H1 (cell line): Measurements from ENCODE around the gene RANBP9. TPM values are rescaled to one million over a fixed set of nuclear protein-coding genes. Genes with fewer than 3 reads are reported as not detected.

Experiments
- CTCF ChIA-PET: fragments of 300-600 bp; sonication (Branson Sonifier 250); formaldehyde crosslinking; loops from one replicate; lab custom pipeline; 2021; ENCODE audit not compliant: partially characterized antibody; lab: Charles Lee
- POLR2A ChIA-PET: fragments of 300-600 bp; sonication (Branson Sonifier 250); formaldehyde crosslinking; loops from one replicate; lab custom pipeline; 2021; ENCODE audit warnings: inconsistent platforms; ENCODE audit not compliant: partially characterized antibody; lab: Charles Lee
- DNase-seq, 2 experiments: peaks; one replicate each; pipeline versions ENCODE4 v3.0.0 to v3.0.0-alpha.2; 2010 to 2022; ENCODE audit warnings: low spot score in 2 of 2, low read depth in 1 of 2, mixed read lengths in 1 of 2
- FAIRE-seq: peaks from 2 replicates; lab custom pipeline; 2011; peaks lifted over from hg19 to GRCh38; lab: Jason Lieb, UNC
- H2AFZ ChIP-seq: 2 replicates; pipeline ENCODE4 v1.8.1; 2012; ENCODE audit warnings: low read length, inconsistent platforms
- H2AK5ac ChIP-seq: 2 replicates; pipeline ENCODE4 v1.6.1; 2013; ENCODE audit warnings: low read depth, low read length
- H2BK120ac ChIP-seq: replicated peaks from 2 replicates; pipeline ENCODE3; 2013; ENCODE audit warnings: low read depth, low read length, inconsistent platforms
- H2BK12ac ChIP-seq: 2 replicates; pipeline ENCODE4 v1.6.1; 2013; ENCODE audit warnings: low read depth, low read length
- H2BK15ac ChIP-seq: 2 replicates; pipeline ENCODE4 v1.6.1; 2013; ENCODE audit warnings: low read length
- H2BK20ac ChIP-seq: 2 replicates; pipeline ENCODE4 v1.6.1; 2013; ENCODE audit warnings: low read length
- H2BK5ac ChIP-seq: 2 replicates; pipeline ENCODE4 v1.6.1; 2013; ENCODE audit warnings: low read depth, low read length
- H3K14ac ChIP-seq: 2 replicates; pipeline ENCODE4 v1.6.1; 2013; ENCODE audit warnings: inconsistent platforms; ENCODE audit not compliant: insufficient read length
- H3K18ac ChIP-seq: 2 replicates; pipeline ENCODE4 v1.6.1; 2013; ENCODE audit warnings: low read length; ENCODE audit errors: extremely low read depth
- H3K23ac ChIP-seq: 2 replicates; pipeline ENCODE4 v1.6.1; 2013; ENCODE audit warnings: inconsistent platforms; ENCODE audit not compliant: insufficient read length
- H3K23me2 ChIP-seq: 2 replicates; pipeline ENCODE4 v1.6.1; 2013; ENCODE audit warnings: low read depth, low read length
- H3K27ac ChIP-seq: 2 replicates; pipeline ENCODE4 v1.6.1; 2011; ENCODE audit warnings: low read depth, low read length, inconsistent platforms
- H3K27me3 ChIP-seq, 4 experiments: replicated peaks in 1 of 4; 1 replicate in 1 of 4; 2 replicates in 3 of 4; pipeline versions ENCODE4 v1.6.1 to v1.8.1; 2011 to 2013; ENCODE audit warnings: low read length in 3 of 4, mild to moderate bottlenecking in 3 of 4, inconsistent platforms in 2 of 4, mixed read lengths in 2 of 4, moderate library complexity in 1 of 4; ENCODE audit not compliant: control insufficient read depth in 3 of 4, insufficient read depth in 3 of 4; ENCODE audit errors: extremely low read depth in 1 of 4
- H3K36me3 ChIP-seq, 4 experiments: 2 replicates each; pipeline versions ENCODE4 v1.6.1 to v1.8.1; 2011 to 2013; ENCODE audit warnings: mild to moderate bottlenecking in 4 of 4, low read length in 3 of 4, moderate library complexity in 2 of 4, control low read depth in 1 of 4, inconsistent platforms in 1 of 4; ENCODE audit not compliant: insufficient read depth in 4 of 4, control insufficient read depth in 2 of 4
- H3K4ac ChIP-seq: replicated peaks from 2 replicates; pipeline ENCODE3; 2013; ENCODE audit warnings: low read length, low read depth, mixed read lengths, inconsistent platforms; ENCODE audit not compliant: insufficient read length
- H3K4me1 ChIP-seq, 4 experiments: replicated peaks in 1 of 4; 1 replicate in 1 of 4; 2 replicates in 3 of 4; pipeline versions ENCODE4 v1.6.1 to v1.8.1; 2011 to 2013; ENCODE audit warnings: low read length in 3 of 4, inconsistent platforms in 2 of 4, mixed read lengths in 1 of 4; ENCODE audit not compliant: insufficient read depth in 4 of 4, control insufficient read depth in 3 of 4
- H3K4me2 ChIP-seq, 2 experiments: 2 replicates each; pipeline versions ENCODE4 v1.6.1 to v1.8.1; 2011 to 2013; ENCODE audit warnings: low read depth in 2 of 2, low read length in 2 of 2, control low read depth in 1 of 2, inconsistent platforms in 1 of 2, mild to moderate bottlenecking in 1 of 2; ENCODE audit not compliant: insufficient read depth in 1 of 2
- H3K4me3 ChIP-seq, 4 experiments: fragments of 200-600, 300-600 bp in 1 of 4; sonication (generic), shearing (Covaris generic), sonication (Bioruptor Twin) in 1 of 4; 2 replicates each; pipeline versions ENCODE4 v1.5.1 to v1.8.1; 2011 to 2016; ENCODE audit warnings: low read length in 4 of 4, low read depth in 3 of 4, control low read depth in 2 of 4, inconsistent platforms in 2 of 4, mild to moderate bottlenecking in 2 of 4, mixed read lengths in 1 of 4, moderate library complexity in 1 of 4; ENCODE audit not compliant: insufficient read depth in 2 of 4; ENCODE audit errors: extremely low read depth in 1 of 4
- H3K56ac ChIP-seq: replicated peaks from 2 replicates; pipeline ENCODE3; 2013; ENCODE audit warnings: low read depth, mild to moderate bottlenecking, mixed read lengths, low read length, inconsistent platforms; ENCODE audit not compliant: insufficient read length
- H3K79me1 ChIP-seq: 2 replicates; pipeline ENCODE4 v1.6.1; 2013; ENCODE audit warnings: low read depth, low read length, control low read depth
- H3K79me2 ChIP-seq, 2 experiments: 2 replicates each; pipeline versions ENCODE4 v1.6.1 to v1.8.1; 2012 to 2013; ENCODE audit warnings: low read length in 2 of 2, mild to moderate bottlenecking in 2 of 2, inconsistent platforms in 1 of 2; ENCODE audit not compliant: insufficient read depth in 2 of 2, control insufficient read depth in 1 of 2
- H3K9ac ChIP-seq, 4 experiments: replicated peaks in 1 of 4; 1 replicate in 1 of 4; 2 replicates in 3 of 4; pipeline versions ENCODE4 v1.6.1 to v1.8.1; 2011 to 2013; ENCODE audit warnings: low read depth in 3 of 4, low read length in 3 of 4, control low read depth in 2 of 4, mild to moderate bottlenecking in 2 of 4, moderate library complexity in 2 of 4, inconsistent platforms in 1 of 4; ENCODE audit errors: extremely low read depth in 1 of 4
- H3K9me3 ChIP-seq, 2 experiments: 2 replicates each; pipeline versions ENCODE4 v1.6.1 to v1.8.1; 2012 to 2013; ENCODE audit warnings: mild to moderate bottlenecking in 2 of 2, moderate library complexity in 2 of 2, control low read depth in 1 of 2, inconsistent platforms in 1 of 2, low read depth in 1 of 2, low read length in 1 of 2, mixed read lengths in 1 of 2; ENCODE audit not compliant: insufficient read depth in 2 of 2
- H4K20me1 ChIP-seq, 2 experiments: replicated peaks in 1 of 2; 2 replicates each; pipeline versions ENCODE3 to v1.8.1; 2011 to 2013; ENCODE audit warnings: inconsistent platforms in 2 of 2, low read length in 2 of 2, mild to moderate bottlenecking in 1 of 2; ENCODE audit not compliant: insufficient read depth in 2 of 2, control insufficient read depth in 1 of 2
- H4K5ac ChIP-seq: 2 replicates; pipeline ENCODE4 v1.6.1; 2013; ENCODE audit warnings: low read length, low read depth, mixed read lengths, inconsistent platforms; ENCODE audit not compliant: insufficient read length
- H4K8ac ChIP-seq: 2 replicates; pipeline ENCODE4 v1.8.0; 2013; ENCODE audit warnings: mild to moderate bottlenecking, moderate library complexity, low read length, inconsistent platforms; ENCODE audit not compliant: insufficient read depth; ENCODE audit errors: extremely low read depth
- H4K91ac ChIP-seq: replicated peaks from 2 replicates; pipeline ENCODE3; 2013; ENCODE audit warnings: low read length, mixed read lengths, inconsistent platforms; ENCODE audit not compliant: insufficient read length
- ASH2L ChIP-seq: fragments of 200-600, 300-600 bp; sonication (generic); IDR thresholded peaks from one replicate; pipeline ENCODE4 v1.7.1; 2017; ENCODE audit warnings: low read length
- BCL11A ChIP-seq, 2 experiments: IDR thresholded peaks; one replicate each; pipeline ENCODE4 v1.6.1; 2011; ENCODE audit warnings: low read depth in 2 of 2, low read length in 2 of 2, mild to moderate bottlenecking in 2 of 2
- CREB1 ChIP-seq: IDR thresholded peaks from 2 replicates; pipeline ENCODE4 v1.6.1; 2012; ENCODE audit warnings: inconsistent platforms
- EP300 ChIP-seq, 2 experiments: IDR thresholded peaks; 1 replicate in 1 of 2; 2 replicates in 1 of 2; pipeline ENCODE4 v1.6.1; 2011 to 2012; ENCODE audit warnings: low read depth in 2 of 2, low read length in 2 of 2, mild to moderate bottlenecking in 2 of 2, borderline replicate concordance in 1 of 2, inconsistent platforms in 1 of 2, moderate library complexity in 1 of 2
- HDAC6 ChIP-seq: IDR thresholded peaks from one replicate; pipeline ENCODE4 v1.7.1; 2012; ENCODE audit warnings: low read depth, mild to moderate bottlenecking, inconsistent platforms, low read length, moderate library complexity
- POU5F1 ChIP-seq: IDR thresholded peaks from 2 replicates; pipeline ENCODE4 v1.6.1; 2011; ENCODE audit warnings: low read depth, mild to moderate bottlenecking, low read length, moderate library complexity
- RBBP5 ChIP-seq: IDR thresholded peaks from 2 replicates; pipeline ENCODE4 v1.7.1; 2012; ENCODE audit warnings: low read depth, mild to moderate bottlenecking, inconsistent platforms, low read length, moderate library complexity, borderline replicate concordance
- RNF2 ChIP-seq: fragments of 200-900, 300-1000 bp; sonication (generic); IDR thresholded peaks from 2 replicates; pipeline ENCODE4 v1.7.1; 2016; ENCODE audit warnings: borderline replicate concordance, low read depth, mild to moderate bottlenecking, antibody characterized with exemption, low read length; ENCODE audit not compliant: poor library complexity, severe bottlenecking; ENCODE audit errors: missing control alignments
- SAP30 ChIP-seq: fragments of 300-600 bp; sonication (generic); IDR thresholded peaks from 2 replicates; pipeline ENCODE4 v1.7.1; 2012; ENCODE audit warnings: low read length, moderate library complexity, mild to moderate bottlenecking, inconsistent platforms; ENCODE audit not compliant: insufficient read depth, insufficient replicate concordance
- SIRT6 ChIP-seq: IDR thresholded peaks from one replicate; pipeline ENCODE4 v1.7.1; 2012; ENCODE audit warnings: low read length, inconsistent platforms
- TAF1 ChIP-seq: IDR thresholded peaks from 2 replicates; pipeline ENCODE4 v1.6.1; 2011; ENCODE audit warnings: mild to moderate bottlenecking, low read depth, low read length
- TAF7 ChIP-seq: optimal IDR thresholded peaks from 2 replicates; pipeline ENCODE3; 2011; ENCODE audit warnings: low read depth, mild to moderate bottlenecking, inconsistent platforms, low read length, moderate library complexity, borderline replicate concordance
- TCF12 ChIP-seq: IDR thresholded peaks from 2 replicates; pipeline ENCODE4 v1.6.1; 2011; ENCODE audit warnings: low read depth, mild to moderate bottlenecking, low read length
- WGBS, 2 experiments: shearing (Covaris generic) in 1 of 2; methylation state at CpG; one replicate each; pipeline versions ENCODE4 v1.1.6 to v1.1.7; 2013 to 2015; ENCODE audit warnings: low lambda C conversion rate in 2 of 2, mixed read lengths in 2 of 2, inconsistent platforms in 1 of 2, low coverage in 1 of 2, missing lambda C conversion rate in 1 of 2; ENCODE audit not compliant: insufficient replicate concordance in 2 of 2, insufficient coverage in 1 of 2, insufficient read length in 1 of 2; ENCODE audit errors: extremely low coverage in 1 of 2, missing lambda C conversion rate in 1 of 2; 5-methylcytosine and 5-hydroxymethylcytosine counted together
- polyA plus RNA-seq, 7 experiments: library from polyadenylated mRNA; depleted of rRNA in 3 of 7; stranded (reverse) in 5 of 7; unstranded in 2 of 7; fragments of >200 nt in 5 of 7; fragments of 200-250 nt in 2 of 7; gene quantifications; 1 replicate in 5 of 7; 2 replicates in 1 of 7; 4 replicates in 1 of 7; pipeline versions ENCODE4 v1.2.1 to v1.2.3, GENCODE V29; 2011 to 2013; ENCODE audit warnings: missing spikeins in 2 of 7, mixed read lengths in 2 of 7
- total RNA-seq: library from RNA; stranded (reverse); fragmentation: NEBNext Ultra II Directional; extraction: Animal tissue kit (Norgen Biotek cat#: 25700); gene quantifications from 2 replicates; pipeline ENCODE4 v1.2.1, GENCODE V29; 2021

Gene RANBP9
- total and polyA plus RNA-seq, 2 of the 8 experiments (the other 6 are each of a cell fraction or from before 2014, with no cell fraction given), result 13.0 to 36.7 TPM

DNA sequence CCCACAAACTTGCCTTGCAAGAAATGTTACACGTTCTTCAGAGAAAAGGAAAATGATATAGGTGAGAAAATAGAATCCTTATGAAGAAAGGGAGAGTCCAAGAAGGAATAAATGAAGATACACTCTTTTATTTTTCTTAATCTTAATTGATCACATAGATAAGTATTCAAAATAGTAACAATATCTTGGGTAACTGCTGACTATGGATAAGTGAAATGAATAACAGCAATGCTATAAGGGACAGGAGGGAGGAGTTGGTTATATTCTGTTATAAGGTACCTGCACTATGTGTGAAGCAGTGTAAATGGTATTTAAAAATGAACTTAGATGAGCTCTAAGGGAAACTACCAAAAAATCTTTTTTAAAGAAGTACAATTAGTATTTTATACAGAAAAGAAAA lies 38.3 kb downstream of the RANBP9 start:
- H2AFZ ChIP-seq, result no peak overlapping the region
- no peak overlapping the region for H2BK120ac ChIP-seq
- no peaks in the 10 kb centered on the region; a peak in 2 of 8 replicates for H3K36me3 ChIP-seq
- H3K56ac ChIP-seq, result no peak overlapping the region
- H2BK12ac ChIP-seq, result no peak overlapping the region
- no peak overlapping the region for H2BK20ac ChIP-seq
- ChIA-PET POLR2A (interaction anchor here (0.6 kb wide), 1 partner anchor 38 kb away, joined by 3 read pairs; no protein-coding TSS in a partner anchor), CTCF (interaction anchor here (1.1 kb wide), 1 partner anchor 58 kb away, joined by 3 read pairs; the partner anchor contains the start of gene NOL7)
- H3K23ac ChIP-seq, result no peak overlapping the region
- no peak overlapping the region for H3K27ac ChIP-seq
- no peak overlapping the region for H2BK15ac ChIP-seq
- H4K5ac ChIP-seq, result no peak overlapping the region
- H3K9ac ChIP-seq, result no peak overlapping the region
- no peaks in the 10 kb centered on the region for H3K23me2 ChIP-seq
- H3K4me2 ChIP-seq, result no peak overlapping the region
- no peak overlapping the region for H3K4ac ChIP-seq
- H3K27me3 ChIP-seq, result no peaks in the 10 kb centered on the region
- no peak overlapping the region for H3K18ac ChIP-seq
- no peaks in the 10 kb centered on the region for H3K9me3 ChIP-seq
- H4K20me1 ChIP-seq, result no peaks in the 10 kb centered on the region
- H2AK5ac ChIP-seq, result no peak overlapping the region
- no peak overlapping the region for H3K4me3 ChIP-seq
- DNase-seq (no peak), FAIRE-seq (no peak)
- H4K8ac ChIP-seq, result no peak overlapping the region
- H2BK5ac ChIP-seq, result no peak overlapping the region
- H3K14ac ChIP-seq, result no peak overlapping the region
- peaks cover 3 to 94% of the 10 kb centered on the region in 2 experiments; a peak in 3 of 4 replicates for H3K79me2 ChIP-seq
- H3K79me1 ChIP-seq, result peaks cover 7% of the 10 kb centered on the region
- H4K91ac ChIP-seq, result no peak overlapping the region
- 83% methylated on average over 1 of the region's 1 CpG; no CpG with 5 or more reads in 1 of the 2 experiments for WGBS, 2 experiments
- peaks cover 0 to 1% (median 0%) of the 10 kb centered on the region in 4 experiments; a peak in 1 of 7 replicates for H3K4me1 ChIP-seq
- no peak for TF ChIP-seq RBBP5
- no peak for TF ChIP-seq BCL11A (IDR thresholded peaks at IDR 0.05; ENCODE audit: low read depth in 2 of 2, low read length in 2 of 2)
- TF ChIP-seq RNF2, result no peak
- no peak for TF ChIP-seq TAF1
- no peak for TF ChIP-seq TCF12
- no peak for TF ChIP-seq TAF7
- TF ChIP-seq SIRT6, result no peak
- no peak for TF ChIP-seq EP300 (IDR thresholded peaks at IDR 0.05; ENCODE audit: borderline replicate concordance in 1 of 2, low read depth in 2 of 2, low read length in 2 of 2)
- no peak for TF ChIP-seq CREB1
- no peak for TF ChIP-seq POU5F1
- TF ChIP-seq HDAC6, result no peak
- no peak for TF ChIP-seq SAP30
- TF ChIP-seq ASH2L, result no peak
